ENCODE measurements around the gene DNAJC13.
"Not testable (repeated sequence)": the region's sequence is repeated elsewhere in the genome, so short reads cannot be mapped to it uniquely, and the experiment has no call there.

DNAJC13 gene

GRCh38 chr3:132386259-132386658, 31.0 kb upstream of the DNAJC13 start:
- no peak overlapping the region for H3K4me3 ChIP-seq (ENCODE audit: insufficient read depth, low read depth, low read length)
- no peaks in the 10 kb centered on the region for H3K36me3 ChIP-seq (ENCODE audit: control insufficient read depth, insufficient read depth, low read length)
- no peaks in the 10 kb centered on the region for H3K27me3 ChIP-seq (ENCODE audit: control insufficient read depth, insufficient read depth, low read length, poor library complexity, severe bottlenecking)
- H3K4me1 ChIP-seq (ENCODE audit: control insufficient read depth, insufficient read depth, low read length), result no peaks in the 10 kb centered on the region
- 93 to 96% methylated on average over 7 to 8 of the region's 8 CpGs for WGBS, 2 experiments
- H3K27ac ChIP-seq (ENCODE audit: insufficient read depth, low read depth, low read length, poor library complexity, severe bottlenecking), result no peak overlapping the region
- H3K9me3 ChIP-seq (ENCODE audit: control insufficient read depth, low read length), result no peaks in the 10 kb centered on the region

GRCh38 chr3:132392675-132393074, 24.6 kb upstream of the DNAJC13 start:
- H3K27ac ChIP-seq (ENCODE audit: insufficient read depth, low read depth, low read length, poor library complexity, severe bottlenecking); H3K27me3 ChIP-seq (ENCODE audit: control insufficient read depth, insufficient read depth, low read length, poor library complexity, severe bottlenecking); H3K4me3 ChIP-seq (ENCODE audit: insufficient read depth, low read depth, low read length); H3K4me1 ChIP-seq (ENCODE audit: control insufficient read depth, insufficient read depth, low read length); H3K36me3 ChIP-seq (ENCODE audit: control insufficient read depth, insufficient read depth, low read length); H3K9me3 ChIP-seq (ENCODE audit: control insufficient read depth, low read length): not testable (repeated sequence)
- 67 to 83% methylated on average over 1 of the region's 1 CpG for WGBS, 2 experiments

- 84 to 92% methylated on average over 1 of the region's 2 CpGs for WGBS, 2 experiments
- Histone ChIP-seq H3K4me1 (ENCODE audit: control insufficient read depth, insufficient read depth, low read length) (no peaks in the 10 kb centered on the region), H3K27me3 (ENCODE audit: control insufficient read depth, insufficient read depth, low read length, poor library complexity, severe bottlenecking) (no peaks in the 10 kb centered on the region)
Observed at GRCh38 chr3:132394320-132394719, 23.0 kb upstream of the DNAJC13 start.

GRCh38 chr3:132395126-132395525, 22.2 kb upstream of the DNAJC13 start:
- Histone ChIP-seq H3K4me1 (ENCODE audit: control insufficient read depth, insufficient read depth, low read length) (no peaks in the 10 kb centered on the region), H3K4me3 (ENCODE audit: insufficient read depth, low read depth, low read length) (no peak overlapping the region), H3K27ac (ENCODE audit: insufficient read depth, low read depth, low read length, poor library complexity, severe bottlenecking) (no peak overlapping the region), H3K9me3 (ENCODE audit: control insufficient read depth, low read length) (no peaks in the 10 kb centered on the region), H3K36me3 (ENCODE audit: control insufficient read depth, insufficient read depth, low read length) (no peaks in the 10 kb centered on the region), H3K27me3 (ENCODE audit: control insufficient read depth, insufficient read depth, low read length, poor library complexity, severe bottlenecking) (no peaks in the 10 kb centered on the region)
- WGBS, 2 experiments, result 57 to 74% methylated on average over 1 of the region's 1 CpG

More at GRCh38 chr3:132394320-132394719, 23.0 kb upstream of the DNAJC13 start:
- Histone ChIP-seq H3K27ac (ENCODE audit: insufficient read depth, low read depth, low read length, poor library complexity, severe bottlenecking) (no peak overlapping the region), H3K36me3 (ENCODE audit: control insufficient read depth, insufficient read depth, low read length) (no peaks in the 10 kb centered on the region), H3K4me3 (ENCODE audit: insufficient read depth, low read depth, low read length) (no peak overlapping the region), H3K9me3 (ENCODE audit: control insufficient read depth, low read length) (no peaks in the 10 kb centered on the region)

- WGBS, 2 experiments, result 97% methylated on average over 24 of the region's 24 CpGs
- Histone ChIP-seq H3K4me1 (ENCODE audit: control insufficient read depth, insufficient read depth, low read length) (no peaks in the 10 kb centered on the region), H3K27ac (ENCODE audit: insufficient read depth, low read depth, low read length, poor library complexity, severe bottlenecking) (no peak overlapping the region), H3K27me3 (ENCODE audit: control insufficient read depth, insufficient read depth, low read length, poor library complexity, severe bottlenecking) (no peaks in the 10 kb centered on the region), H3K36me3 (ENCODE audit: control insufficient read depth, insufficient read depth, low read length) (no peaks in the 10 kb centered on the region), H3K9me3 (ENCODE audit: control insufficient read depth, low read length) (no peaks in the 10 kb centered on the region), H3K4me3 (ENCODE audit: insufficient read depth, low read depth, low read length) (no peak overlapping the region)
Observed at GRCh38 chr3:132396255-132396654, 21.0 kb upstream of the DNAJC13 start.

- H3K9me3 ChIP-seq (ENCODE audit: control insufficient read depth, low read length); H3K27ac ChIP-seq (ENCODE audit: insufficient read depth, low read depth, low read length, poor library complexity, severe bottlenecking); H3K4me1 ChIP-seq (ENCODE audit: control insufficient read depth, insufficient read depth, low read length); H3K27me3 ChIP-seq (ENCODE audit: control insufficient read depth, insufficient read depth, low read length, poor library complexity, severe bottlenecking); H3K36me3 ChIP-seq (ENCODE audit: control insufficient read depth, insufficient read depth, low read length); H3K4me3 ChIP-seq (ENCODE audit: insufficient read depth, low read depth, low read length): not testable (repeated sequence)
- 94 to 98% methylated on average over 8 of the region's 8 CpGs for WGBS, 2 experiments
Observed at GRCh38 chr3:132396776-132397175, 20.5 kb upstream of the DNAJC13 start.

GRCh38 chr3:132399054-132399929, 18.0 kb upstream of the DNAJC13 start:
- no peak overlapping the region for H3K27ac ChIP-seq (ENCODE audit: insufficient read depth, low read depth, low read length, poor library complexity, severe bottlenecking)
- H3K36me3 ChIP-seq (ENCODE audit: control insufficient read depth, insufficient read depth, low read length), result no peaks in the 10 kb centered on the region
- no peak overlapping the region for H3K4me3 ChIP-seq (ENCODE audit: insufficient read depth, low read depth, low read length)
- H3K27me3 ChIP-seq (ENCODE audit: control insufficient read depth, insufficient read depth, low read length, poor library complexity, severe bottlenecking), result no peaks in the 10 kb centered on the region
- no peaks in the 10 kb centered on the region for H3K4me1 ChIP-seq (ENCODE audit: control insufficient read depth, insufficient read depth, low read length)
- H3K9me3 ChIP-seq (ENCODE audit: control insufficient read depth, low read length), result no peaks in the 10 kb centered on the region
- WGBS, 2 experiments, result 59 to 63% methylated on average over 4 to 5 of the region's 5 CpGs

- Histone ChIP-seq H3K27ac (ENCODE audit: insufficient read depth, low read depth, low read length, poor library complexity, severe bottlenecking) (no peak overlapping the region), H3K9me3 (ENCODE audit: control insufficient read depth, low read length) (no peaks in the 10 kb centered on the region), H3K4me1 (ENCODE audit: control insufficient read depth, insufficient read depth, low read length) (no peaks in the 10 kb centered on the region), H3K36me3 (ENCODE audit: control insufficient read depth, insufficient read depth, low read length) (no peaks in the 10 kb centered on the region), H3K4me3 (ENCODE audit: insufficient read depth, low read depth, low read length) (no peak overlapping the region), H3K27me3 (ENCODE audit: control insufficient read depth, insufficient read depth, low read length, poor library complexity, severe bottlenecking) (no peaks in the 10 kb centered on the region)
- 95 to 97% methylated on average over 13 of the region's 13 CpGs for WGBS, 2 experiments
Observed at GRCh38 chr3:132401255-132401654, 16.0 kb upstream of the DNAJC13 start.

GRCh38 chr3:132404276-132404675, 13.0 kb upstream of the DNAJC13 start:
- no peaks in the 10 kb centered on the region for H3K4me1 ChIP-seq (ENCODE audit: control insufficient read depth, insufficient read depth, low read length)
- H3K4me3 ChIP-seq (ENCODE audit: insufficient read depth, low read depth, low read length), result no peak overlapping the region
- no peaks in the 10 kb centered on the region for H3K36me3 ChIP-seq (ENCODE audit: control insufficient read depth, insufficient read depth, low read length)
- H3K9me3 ChIP-seq (ENCODE audit: control insufficient read depth, low read length), result no peaks in the 10 kb centered on the region
- 86 to 93% methylated on average over 2 to 3 of the region's 3 CpGs for WGBS, 2 experiments
- H3K27me3 ChIP-seq (ENCODE audit: control insufficient read depth, insufficient read depth, low read length, poor library complexity, severe bottlenecking), result no peaks in the 10 kb centered on the region
- no peak overlapping the region for H3K27ac ChIP-seq (ENCODE audit: insufficient read depth, low read depth, low read length, poor library complexity, severe bottlenecking)

GRCh38 chr3:132405188-132405587, 12.1 kb upstream of the DNAJC13 start:
- no CpG with 5 or more reads among the region's 1 CpG for WGBS, 2 experiments
- no peak overlapping the region for H3K4me3 ChIP-seq (ENCODE audit: insufficient read depth, low read depth, low read length)
- H3K4me1 ChIP-seq (ENCODE audit: control insufficient read depth, insufficient read depth, low read length), result no peaks in the 10 kb centered on the region
- H3K27me3 ChIP-seq (ENCODE audit: control insufficient read depth, insufficient read depth, low read length, poor library complexity, severe bottlenecking), result no peaks in the 10 kb centered on the region
- no peaks in the 10 kb centered on the region for H3K36me3 ChIP-seq (ENCODE audit: control insufficient read depth, insufficient read depth, low read length)
- no peaks in the 10 kb centered on the region for H3K9me3 ChIP-seq (ENCODE audit: control insufficient read depth, low read length)
- no peak overlapping the region for H3K27ac ChIP-seq (ENCODE audit: insufficient read depth, low read depth, low read length, poor library complexity, severe bottlenecking)
